Suprapubic skin (tissue), 4 donors: ENCODE measurements around the gene GMPPA.

Experiments
- CTCF ChIP-seq, 2 donors: fragments of 200-600 bp in 1 of 2; fragments of 450-650 bp in 1 of 2; sonication (generic) in 1 of 2; IDR thresholded peaks; one replicate each; pipeline ENCODE4 v1.5.1; 2016 to 2019; ENCODE audit warnings: antibody characterized with exemption in 2 of 2, mild to moderate bottlenecking in 1 of 2, moderate library complexity in 1 of 2
- EP300 ChIP-seq: sonication (generic); formaldehyde crosslinking; IDR thresholded peaks from one replicate; pipeline ENCODE4 v1.6.1; 2017; ENCODE audit warnings: antibody characterized with exemption
- POLR2A ChIP-seq, 2 donors: fragments of 450-650 bp; IDR thresholded peaks; one replicate each; pipeline ENCODE4 v1.6.1; 2017; ENCODE audit warnings: antibody characterized with exemption in 2 of 2, mild to moderate bottlenecking in 2 of 2, moderate library complexity in 2 of 2
- POLR2AphosphoS5 ChIP-seq, 3 donors: sonication (generic); formaldehyde crosslinking; IDR thresholded peaks; one replicate each; pipeline ENCODE4 v1.6.1; 2017; ENCODE audit warnings: antibody characterized with exemption in 3 of 3

- TF ChIP-seq CTCF (IDR thresholded peaks at IDR 0.05) (no peak), EP300 (no peak), POLR2A (IDR thresholded peaks at IDR 0.05) (no peak), POLR2AphosphoS5 (IDR thresholded peaks at IDR 0.05) (no peak)
These were observed 39.8 kb downstream of the GMPPA start for GRCh38 chr2:219538504-219538951.
